ENCODE data around the gene CAMK2N1. TPM values are rescaled to one million over a fixed set of nuclear protein-coding genes. Genes with fewer than 3 reads are reported as not detected.
A peak's percentile ranks its signal among the peaks of the same experiment; 100 is the strongest.
"Not testable (repeated sequence)": the region's sequence is repeated elsewhere in the genome, so short reads cannot be mapped to it uniquely, and the experiment has no call there.

CAMK2N1 gene
- not detected for polyA plus RNA-seq (ENCODE audit: low read depth in 6 of 6)

DNA sequence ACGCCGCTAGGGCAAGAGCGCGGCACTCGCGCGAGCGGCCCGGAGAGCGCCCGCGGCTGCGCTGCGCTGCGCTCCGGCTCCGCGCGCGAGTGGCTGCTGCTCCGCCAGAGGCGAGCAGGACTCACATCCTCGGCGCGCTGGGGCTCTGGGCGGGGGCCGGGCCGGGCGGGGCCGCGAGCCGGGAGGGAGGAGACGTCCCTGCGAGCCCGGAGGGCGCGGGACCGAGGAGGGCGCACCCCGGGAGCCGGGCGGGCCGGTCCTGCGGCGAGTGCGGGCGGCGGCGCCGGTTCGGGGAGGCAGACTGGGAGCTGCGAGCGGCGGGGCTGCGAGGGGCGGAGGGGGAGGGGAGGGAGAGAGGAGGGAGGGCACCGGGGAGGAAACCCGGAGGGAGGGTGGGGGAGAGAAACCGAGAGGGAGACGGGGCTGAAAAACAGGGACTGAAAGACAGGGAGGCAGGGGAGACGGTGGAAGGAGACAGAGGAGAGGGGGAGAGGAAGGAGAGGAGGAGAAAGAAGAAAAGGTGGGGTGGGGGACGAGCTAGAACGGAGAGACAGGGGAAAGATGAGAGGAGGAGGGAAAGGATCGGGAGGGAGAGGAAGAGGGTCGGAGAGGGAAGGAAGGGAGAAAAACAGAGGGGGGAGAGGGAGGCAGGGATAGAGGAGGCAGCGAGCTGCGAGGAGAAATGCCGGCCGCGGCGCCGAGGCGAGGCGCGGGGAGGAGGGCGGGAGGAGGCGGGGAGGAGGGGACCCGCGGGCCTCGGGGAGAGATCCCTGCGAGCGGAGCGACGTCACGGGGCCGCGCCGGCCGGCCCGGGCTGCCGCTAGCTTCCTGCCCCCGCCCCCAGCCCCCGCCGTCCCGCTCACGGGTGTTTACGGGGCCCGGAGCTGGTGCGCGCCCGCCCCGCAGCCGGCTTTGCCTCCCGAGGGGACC, at the start of gene CAMK2N1:
Gene CAMK2N1 (minus strand): TSS at position 684 of the 930 bp plus-strand sequence. CDS start 831 bp downstream, outside the sequence.
- H3K4me3 Mint-ChIP-seq, result peak within 1 kb of the TSS; percentile 77 to 93 (median 89)
- peaks cover 17 to 22% (median 18%) of the 10 kb centered on the region in 3 donors for H3K4me1 Mint-ChIP-seq
- H3K27ac Mint-ChIP-seq, result peak within 1 kb of the TSS in 3 of 6 donors; percentile 18 to 44 (median 30)
- no peaks in the 10 kb centered on the region for H3K9me3 Mint-ChIP-seq
- peaks cover 3 to 6% of the 10 kb centered on the region in 2 donors for H3K36me3 Mint-ChIP-seq
- peak; percentile 68 to 69 for ATAC-seq (ENCODE audit: low read depth in 2 of 2)
- peaks cover 61 to 87% (median 84%) of the 10 kb centered on the region in 3 donors for H3K27me3 Mint-ChIP-seq
- peak; percentile 21 for DNase-seq

DNA sequence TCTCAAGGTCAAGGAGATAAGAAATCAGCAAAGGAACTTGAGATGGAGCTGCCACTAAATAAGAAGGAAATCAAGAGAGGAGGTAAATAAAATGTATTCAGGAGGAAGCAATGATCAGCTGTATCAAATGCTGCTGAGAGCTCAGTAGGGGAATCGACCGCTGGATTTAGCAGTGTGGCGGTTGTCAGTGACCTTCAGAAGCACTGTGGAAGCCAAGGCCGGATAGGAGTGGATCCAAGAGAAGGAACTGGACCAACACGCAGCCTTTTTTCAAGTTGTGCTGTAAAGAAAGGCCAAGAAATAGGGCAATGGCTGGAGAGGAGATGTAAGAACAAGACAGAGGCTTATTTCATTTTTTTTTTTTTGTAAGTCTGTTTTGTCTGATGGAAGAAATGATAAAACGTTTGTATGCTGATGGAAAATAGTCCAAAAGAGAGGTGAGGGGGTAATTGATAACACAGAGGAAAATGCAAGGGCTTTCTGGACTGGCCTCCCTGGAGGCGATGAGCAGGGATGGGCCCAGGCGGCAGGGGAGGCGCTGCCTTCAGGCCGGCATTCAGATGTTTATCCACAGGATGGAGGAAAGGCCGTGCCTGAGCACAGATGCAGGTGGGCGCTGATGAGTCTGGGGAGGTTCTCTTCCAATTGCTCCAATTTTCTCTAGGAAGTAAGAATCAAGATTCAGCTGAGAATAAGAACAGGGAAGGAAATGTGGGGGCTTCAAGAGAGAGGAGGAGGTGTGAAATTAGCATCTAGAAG, 48.8 kb upstream of the CAMK2N1 start:
- no peak for DNase-seq
- Mint-ChIP-seq H3K27me3 (peaks cover 48 to 79% (median 78%) of the 10 kb centered on the region in 3 donors), H3K4me1 (no peaks in the 10 kb centered on the region), H3K4me3 (no peak overlapping the region), H3K36me3 (no peaks in the 10 kb centered on the region), H3K27ac (peak overlapping the region in 1 of 6 donors; percentile 1), H3K9me3 (peaks cover 0 to 2% (median 0%) of the 10 kb centered on the region in 7 donors)
- ATAC-seq (ENCODE audit: low read depth in 2 of 2), result no peak

DNA sequence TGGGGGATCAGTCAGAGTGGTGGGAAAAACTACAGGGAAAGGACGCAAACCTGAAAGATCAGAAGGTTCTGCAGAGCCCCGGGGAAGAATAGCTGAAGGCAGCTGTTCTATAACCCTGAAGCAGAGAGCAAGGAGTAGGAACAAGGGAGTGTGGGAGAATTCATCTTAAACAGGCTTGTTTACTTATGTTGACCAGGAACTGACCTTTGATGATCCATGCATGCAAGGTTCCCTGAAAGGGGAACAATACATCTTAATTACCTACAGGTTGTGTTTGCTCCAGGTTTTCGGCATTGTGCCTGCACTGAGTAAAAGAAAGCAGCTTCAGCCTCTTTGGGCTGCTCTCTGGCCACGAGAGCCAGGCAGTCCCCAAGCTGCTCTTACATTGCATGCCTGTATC, 47.6 kb upstream of the CAMK2N1 start:
- no peak for DNase-seq
- H3K4me3 Mint-ChIP-seq, result no peak overlapping the region

DNA sequence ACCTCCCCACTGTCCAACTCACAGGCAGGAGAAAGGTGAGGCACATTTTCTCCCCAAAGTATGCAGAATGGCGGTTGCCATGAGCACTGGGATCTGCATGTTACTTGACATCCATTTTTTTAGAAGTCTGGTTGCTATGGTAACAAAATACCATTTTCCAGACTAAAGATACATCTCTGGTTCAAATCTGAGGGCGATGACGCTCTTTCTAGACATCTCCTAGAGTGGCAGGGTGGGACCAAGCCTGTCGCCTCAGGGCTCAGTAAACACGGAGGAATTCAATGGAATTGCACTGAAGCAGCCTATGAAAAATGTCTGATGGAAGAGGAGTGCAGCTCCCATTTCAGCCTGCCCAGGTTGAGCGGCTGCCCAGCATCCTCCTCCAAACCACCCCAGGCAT, 44.9 kb upstream of the CAMK2N1 start:
- no peak overlapping the region for H3K27ac Mint-ChIP-seq
- H3K36me3 Mint-ChIP-seq, result no peaks in the 10 kb centered on the region
- no peak for DNase-seq
- no peak for ATAC-seq (ENCODE audit: low read depth in 2 of 2)
- H3K9me3 Mint-ChIP-seq, result peaks cover 0 to 2% (median 0%) of the 10 kb centered on the region in 7 donors
- peaks cover 63 to 88% (median 85%) of the 10 kb centered on the region in 3 donors for H3K27me3 Mint-ChIP-seq
- H3K4me1 Mint-ChIP-seq, result no peaks in the 10 kb centered on the region
- no peak overlapping the region for H3K4me3 Mint-ChIP-seq

More for the DNA sequence above, 47.6 kb upstream of the CAMK2N1 start:
- Mint-ChIP-seq H3K36me3 (no peaks in the 10 kb centered on the region), H3K4me1 (no peaks in the 10 kb centered on the region), H3K9me3 (peaks cover 0 to 2% (median 0%) of the 10 kb centered on the region in 7 donors), H3K27ac (no peak overlapping the region), H3K27me3 (peaks cover 48 to 80% (median 78%) of the 10 kb centered on the region in 3 donors)
- ATAC-seq (ENCODE audit: low read depth in 2 of 2), result no peak

DNA sequence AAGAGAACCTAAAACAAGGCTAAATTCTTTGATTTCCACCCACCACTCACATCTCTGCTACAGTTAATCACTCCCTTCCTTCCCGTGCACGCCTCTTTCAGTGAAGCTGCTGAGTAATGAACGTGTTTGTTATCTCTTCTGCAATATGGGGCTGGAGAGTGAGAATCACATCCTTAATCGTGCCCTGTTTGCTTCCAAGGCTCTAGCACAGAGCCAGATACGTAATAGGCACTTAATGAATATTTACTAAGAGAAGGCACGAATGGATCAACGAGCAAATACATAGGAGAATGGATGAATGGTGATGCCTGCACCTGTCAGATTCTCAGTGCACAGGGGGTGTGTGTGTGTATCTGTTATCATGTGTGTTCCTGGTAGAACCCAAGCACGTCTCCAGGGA, 44.3 kb upstream of the CAMK2N1 start:
- Mint-ChIP-seq H3K36me3 (no peaks in the 10 kb centered on the region), H3K9me3 (peaks cover 0 to 2% (median 0%) of the 10 kb centered on the region in 7 donors), H3K27me3 (peaks cover 63 to 83% (median 79%) of the 10 kb centered on the region in 3 donors), H3K27ac (no peak overlapping the region), H3K4me1 (no peaks in the 10 kb centered on the region), H3K4me3 (no peak overlapping the region)
- DNase-seq (no peak), ATAC-seq (ENCODE audit: low read depth in 2 of 2) (no peak)

DNA sequence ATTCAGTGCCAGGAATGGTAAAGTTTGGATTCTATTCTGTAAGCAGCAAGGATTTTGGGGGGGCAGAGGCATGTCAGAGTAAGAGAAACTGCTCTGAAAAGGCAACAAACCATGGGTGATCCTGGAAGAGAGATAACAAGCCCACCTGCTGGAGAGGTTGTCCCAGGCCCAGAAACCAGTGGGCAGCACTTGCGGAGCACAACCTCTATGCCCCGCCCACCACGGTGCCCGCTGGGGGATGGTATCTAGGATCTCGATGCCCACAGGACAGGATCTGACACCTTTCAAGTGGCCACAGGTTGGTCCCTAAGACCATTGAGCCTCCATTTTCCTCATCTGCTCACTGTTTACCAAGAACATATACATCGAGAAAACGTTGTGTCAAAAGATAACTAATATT, 42.2 kb upstream of the CAMK2N1 start:
- no peak for DNase-seq
- no peak for ATAC-seq (ENCODE audit: low read depth in 2 of 2)
- Mint-ChIP-seq H3K27ac (no peak overlapping the region), H3K4me3 (no peak overlapping the region), H3K36me3 (no peaks in the 10 kb centered on the region), H3K27me3 (peaks cover 56 to 77% (median 74%) of the 10 kb centered on the region in 3 donors), H3K9me3 (peaks cover 0 to 2% (median 0%) of the 10 kb centered on the region in 7 donors), H3K4me1 (no peaks in the 10 kb centered on the region)

DNA sequence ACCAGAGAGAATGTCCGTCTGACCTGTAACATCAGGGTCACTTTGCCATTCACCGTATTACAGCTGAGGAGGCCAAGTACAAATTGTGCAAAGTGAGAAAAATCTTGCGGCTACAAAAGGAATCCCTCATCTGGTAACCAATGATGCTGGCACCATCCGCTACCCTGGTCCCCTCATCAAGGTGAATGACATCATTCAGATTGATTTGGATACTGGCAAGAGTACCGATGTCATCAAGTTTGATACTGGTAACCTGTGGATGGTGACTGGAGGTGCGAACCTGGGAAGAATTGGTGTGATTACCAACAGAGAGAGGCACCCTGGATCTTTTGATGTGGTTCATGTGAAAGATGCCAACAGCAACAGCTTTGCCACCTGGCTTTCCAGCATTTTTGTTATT, 40.3 kb upstream of the CAMK2N1 start:
- peaks cover 0 to 6% (median 4%) of the 10 kb centered on the region in 3 donors for H3K4me1 Mint-ChIP-seq
- H3K27me3 Mint-ChIP-seq, result peaks cover 50 to 74% (median 67%) of the 10 kb centered on the region in 3 donors
- no peaks in the 10 kb centered on the region for H3K9me3 Mint-ChIP-seq

DNA sequence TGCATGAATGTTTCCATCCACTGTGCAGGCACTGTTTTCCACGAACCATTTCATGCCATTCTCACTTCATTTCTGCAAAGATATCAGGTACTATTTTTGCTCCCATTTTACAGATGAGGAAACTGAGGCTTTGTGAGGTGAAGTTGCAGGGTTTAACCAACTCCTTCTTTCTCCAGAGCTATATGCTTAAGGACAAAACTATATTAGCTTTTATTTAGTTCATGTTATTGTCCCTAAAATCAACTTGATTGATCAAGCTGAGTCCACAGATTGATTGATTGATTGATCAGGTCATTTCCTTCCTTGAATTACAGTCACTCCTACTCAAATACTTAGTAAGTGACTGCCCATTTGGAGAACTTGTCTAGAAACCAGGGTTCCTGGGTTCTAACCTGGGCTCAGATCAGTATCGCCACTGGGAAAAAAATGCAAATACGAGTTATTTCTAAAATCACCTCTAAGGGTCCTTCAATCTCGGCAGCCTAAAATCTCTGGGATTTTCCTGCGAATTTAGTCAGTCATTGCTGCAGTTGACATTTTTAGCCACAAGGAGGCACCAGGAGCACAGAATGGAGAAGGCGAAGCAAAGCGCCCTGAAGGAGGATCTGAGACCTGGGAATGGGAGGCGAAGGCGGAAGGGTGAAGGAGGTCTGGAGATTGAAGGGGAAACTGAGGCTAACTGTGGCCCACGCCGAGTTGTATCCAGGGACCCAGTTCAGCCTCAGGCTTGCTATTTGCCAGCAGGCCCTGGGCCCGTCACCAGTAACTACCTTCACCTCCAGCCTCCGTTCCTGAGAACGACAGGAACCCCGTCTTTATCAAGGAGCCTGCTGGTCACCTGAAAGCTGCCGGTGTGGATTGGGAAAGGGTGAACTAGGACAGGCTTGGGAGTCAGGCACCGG, 36.2 kb upstream of the CAMK2N1 start:
- peak; percentile 30 to 49 for ATAC-seq (ENCODE audit: low read depth in 2 of 2)
- peak overlapping the region in 1 of 8 donors; percentile 22 for H3K4me3 Mint-ChIP-seq
- peaks cover 32 to 62% (median 35%) of the 10 kb centered on the region in 3 donors for H3K27me3 Mint-ChIP-seq
- peak; percentile 47 for DNase-seq
- no peaks in the 10 kb centered on the region for H3K36me3 Mint-ChIP-seq
- peak overlapping the region in 1 of 6 donors; percentile 44 for H3K27ac Mint-ChIP-seq
- H3K4me1 Mint-ChIP-seq, result peaks cover 0 to 6% (median 4%) of the 10 kb centered on the region in 3 donors
- no peaks in the 10 kb centered on the region for H3K9me3 Mint-ChIP-seq

More for the DNA sequence above, 40.3 kb upstream of the CAMK2N1 start:
- ATAC-seq (ENCODE audit: low read depth in 2 of 2) (no peak), DNase-seq (no peak)
- Mint-ChIP-seq H3K36me3 (no peaks in the 10 kb centered on the region), H3K27ac (no peak overlapping the region), H3K4me3 (no peak overlapping the region)

DNA sequence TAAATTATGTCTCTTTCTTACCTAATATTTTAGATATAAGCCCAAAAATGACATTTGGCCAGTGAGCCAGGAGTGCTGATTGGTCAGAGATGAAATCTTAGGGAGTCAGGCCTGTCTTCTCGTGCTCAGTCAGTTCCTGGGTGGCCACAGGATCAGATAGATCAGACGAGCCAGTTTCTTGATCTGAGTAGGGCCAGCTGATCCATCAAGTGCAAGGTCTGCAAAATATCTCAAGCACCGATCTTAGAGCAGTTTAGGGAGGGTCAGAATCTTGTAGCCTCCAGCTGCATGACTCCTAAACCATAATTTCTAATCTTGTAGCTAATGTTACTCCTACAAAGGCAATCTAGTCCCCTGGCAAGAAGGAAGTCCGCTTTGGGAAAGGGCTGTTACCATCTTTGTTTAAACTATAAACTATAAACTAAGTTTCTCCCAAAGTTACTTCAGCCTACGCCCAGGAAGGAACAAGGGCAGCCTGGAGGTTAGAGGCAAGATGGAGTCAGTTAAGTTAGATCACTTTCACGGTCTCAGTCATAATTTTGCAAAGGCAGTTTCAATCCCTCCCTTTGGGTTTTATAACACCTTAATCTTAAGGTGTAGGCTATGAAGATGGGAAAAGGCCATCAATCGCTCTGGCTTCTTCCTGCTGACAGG, 33.7 kb upstream of the CAMK2N1 start:
- not testable (repeated sequence) for H3K4me1 Mint-ChIP-seq; DNase-seq; H3K9me3 Mint-ChIP-seq; ATAC-seq (ENCODE audit: low read depth in 2 of 2); H3K27ac Mint-ChIP-seq; H3K36me3 Mint-ChIP-seq
- Mint-ChIP-seq H3K27me3 (peaks cover 25 to 67% (median 26%) of the 10 kb centered on the region in 3 donors), H3K4me3 (peak overlapping the region in 1 of 8 donors; percentile 41)

DNA sequence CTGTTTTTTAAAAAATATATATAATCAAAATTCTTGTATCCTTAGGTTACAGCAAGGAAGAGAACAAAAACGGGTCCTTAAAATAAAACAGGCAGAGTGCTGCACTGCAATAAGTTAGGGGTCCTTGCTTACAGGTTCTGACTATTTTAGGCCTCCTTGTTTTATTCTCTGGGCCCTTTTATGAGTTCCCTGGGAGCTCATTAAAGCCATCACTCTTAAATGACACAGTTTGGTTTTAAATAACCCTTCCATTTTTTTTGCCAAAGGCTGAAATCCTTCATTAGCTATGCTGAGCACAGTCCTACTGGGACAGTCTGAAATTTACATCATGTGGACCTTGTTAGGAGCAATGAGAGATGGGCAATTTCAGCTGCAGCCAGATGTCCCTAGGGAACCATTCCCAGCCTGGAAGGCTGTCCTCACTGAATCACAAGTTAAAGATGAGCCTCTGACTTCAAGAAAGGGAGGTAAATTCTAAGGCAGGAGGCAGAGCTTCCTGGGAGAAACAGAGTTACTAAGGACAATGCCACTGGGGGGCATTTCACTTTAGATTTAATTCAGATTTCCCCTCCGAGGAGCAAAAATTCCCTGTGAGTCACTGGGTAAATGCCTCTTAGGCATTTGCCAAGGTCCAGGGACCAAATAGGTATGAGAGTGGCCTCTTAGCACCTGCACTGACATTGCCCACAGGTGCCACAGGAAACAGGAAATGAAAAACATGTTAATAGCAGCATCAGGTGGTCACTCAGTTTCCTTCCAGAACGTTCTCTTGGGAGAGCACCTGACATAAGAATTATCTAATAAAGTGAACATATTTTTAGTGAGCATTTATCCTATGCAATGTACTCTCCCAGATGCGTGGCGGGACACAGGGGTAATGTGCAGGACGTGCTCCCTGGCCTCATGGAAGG, 25.8 kb upstream of the CAMK2N1 start:
- peaks cover 7 to 12% (median 9%) of the 10 kb centered on the region in 3 donors for H3K4me1 Mint-ChIP-seq
- peaks cover 9 to 37% (median 20%) of the 10 kb centered on the region in 3 donors for H3K27me3 Mint-ChIP-seq
- DNase-seq (no peak), ATAC-seq (ENCODE audit: low read depth in 2 of 2) (no peak)
- H3K9me3 Mint-ChIP-seq, result no peaks in the 10 kb centered on the region
- no peak overlapping the region for H3K27ac Mint-ChIP-seq
- H3K4me3 Mint-ChIP-seq, result peak overlapping the region in 1 of 8 donors; percentile 24
- no peaks in the 10 kb centered on the region for H3K36me3 Mint-ChIP-seq

DNA sequence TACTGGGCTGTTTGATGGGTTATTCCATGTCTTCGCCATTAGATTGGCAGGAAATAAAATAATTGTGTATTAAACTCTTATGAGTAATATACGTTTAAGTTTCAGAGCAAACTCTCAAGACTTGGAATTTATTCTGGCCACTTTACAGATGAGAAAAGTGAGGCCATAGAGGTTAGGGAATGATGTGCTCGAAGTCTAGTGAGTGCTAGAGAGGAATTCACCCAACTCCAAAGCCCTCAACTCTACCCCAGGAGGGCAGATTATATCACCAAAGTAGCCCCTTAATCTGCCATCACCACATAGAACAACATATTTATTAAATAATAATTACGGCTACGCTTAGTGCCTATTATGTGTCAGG, 22.4 kb upstream of the CAMK2N1 start:
- Mint-ChIP-seq H3K27me3 (peaks cover 0 to 17% (median 15%) of the 10 kb centered on the region in 3 donors), H3K4me3 (peak overlapping the region; percentile 81 to 96 (median 92)), H3K4me1 (peaks cover 13 to 28% (median 25%) of the 10 kb centered on the region in 3 donors), H3K9me3 (no peaks in the 10 kb centered on the region), H3K36me3 (peaks cover 0 to 7% of the 10 kb centered on the region in 2 donors), H3K27ac (peak overlapping the region; percentile 91 to 98 (median 96))
- DNase-seq (no peak), ATAC-seq (ENCODE audit: low read depth in 2 of 2) (no peak)
